HL-60/S4 treated with retinoic acid at 250 ng/mL for 4 days and 3 days (cell line): ENCODE data around the gene EIF2B5.
"Not testable (repeated sequence)": the region's sequence is repeated elsewhere in the genome, so short reads cannot be mapped to it uniquely, and the experiment has no call there.

Experiments used
- in situ Hi-C: fragments of 300-500 bp; cut with MboI; formaldehyde crosslinking; loops from 2 replicates; pipeline ENCODE4 v1.7.0; 2022; ENCODE audit warnings: low sequenced_read_pairs

Gene EIF2B5

DNA sequence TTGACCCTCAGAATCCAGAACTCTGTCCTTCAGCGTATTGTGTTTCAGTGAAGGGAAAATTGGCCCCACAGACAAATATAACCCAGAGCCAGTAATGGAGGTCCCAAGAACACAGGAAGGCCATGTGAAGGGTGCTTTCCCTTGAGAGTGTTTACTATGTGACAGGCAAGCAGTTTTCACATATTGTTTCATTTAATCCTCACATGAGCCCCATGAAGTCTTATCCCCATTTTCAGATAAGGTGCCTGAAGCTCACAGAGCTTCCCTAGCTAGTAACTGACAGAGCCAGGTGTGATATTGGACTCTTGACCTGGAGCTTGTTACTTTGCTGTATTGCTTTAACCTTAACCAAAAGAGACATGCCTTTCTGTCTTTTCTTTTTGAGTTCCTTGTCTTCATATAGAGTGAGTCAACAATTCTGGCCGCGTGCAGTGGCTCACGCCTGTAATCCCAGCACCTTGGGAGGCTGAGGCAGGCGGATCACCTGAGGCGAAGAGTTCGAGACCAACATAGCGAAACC lies 10.7 kb downstream of the EIF2B5 start:
- in situ Hi-C loops = no loop called here

GRCh38 chr3:184148076-184148475 lies 12.9 kb downstream of the EIF2B5 start:
- in situ Hi-C loops = no loop called here

- in situ Hi-C loops = no loop called here
Observed at GRCh38 chr3:184149123-184149522, 14.0 kb downstream of the EIF2B5 start.

- in situ Hi-C loops = not testable (repeated sequence)
Observed at GRCh38 chr3:184149770-184150169, 14.6 kb downstream of the EIF2B5 start.

DNA sequence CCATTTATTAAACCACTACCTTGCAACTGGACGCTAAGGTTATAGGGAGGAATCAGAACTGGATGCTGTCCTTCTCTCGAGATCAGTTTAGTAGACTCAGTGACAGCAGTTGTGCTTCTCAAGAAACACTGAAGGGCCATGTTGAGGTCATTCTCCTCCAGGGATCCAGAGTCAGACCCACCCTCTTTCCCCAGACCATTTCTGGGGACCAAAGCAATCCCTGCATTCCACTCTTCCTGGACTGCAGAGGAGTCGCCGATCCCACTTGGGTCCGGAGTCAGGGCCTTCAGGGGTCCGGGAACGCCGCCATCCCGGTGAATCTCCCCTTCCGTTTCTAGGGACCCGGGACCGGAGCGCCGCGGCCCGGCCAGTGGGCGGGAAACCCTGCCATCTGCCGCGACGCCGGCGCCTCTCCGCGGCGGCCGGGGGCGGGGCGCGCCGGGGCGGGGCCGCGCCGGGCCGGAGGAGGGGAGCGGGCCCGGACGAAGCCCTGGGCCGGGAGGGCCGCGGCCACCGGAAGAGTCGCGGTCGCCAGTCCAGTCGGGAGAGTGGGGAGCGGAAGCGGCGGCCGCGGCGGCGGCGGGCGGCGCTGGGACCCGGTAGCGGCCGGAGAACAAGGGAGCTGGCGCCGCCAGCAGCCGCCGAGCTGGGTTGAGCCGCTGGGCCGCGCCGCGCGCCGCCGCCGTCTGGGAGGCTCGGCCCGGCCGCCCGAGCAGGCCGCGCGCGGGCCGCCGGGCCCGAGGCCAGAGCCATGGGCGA lies 19.9 kb downstream of the EIF2B5 start, which contains the start of gene DVL3:
DVL3 (plus strand) TSS at position 493 of the 759 bp plus-strand sequence; CDS start at position 752, 259 bp downstream.
- in situ Hi-C loops = no loop called here

- in situ Hi-C loops = no loop called here
Observed at GRCh38 chr3:184155644-184156521, 20.7 kb downstream of the EIF2B5 start.

DNA sequence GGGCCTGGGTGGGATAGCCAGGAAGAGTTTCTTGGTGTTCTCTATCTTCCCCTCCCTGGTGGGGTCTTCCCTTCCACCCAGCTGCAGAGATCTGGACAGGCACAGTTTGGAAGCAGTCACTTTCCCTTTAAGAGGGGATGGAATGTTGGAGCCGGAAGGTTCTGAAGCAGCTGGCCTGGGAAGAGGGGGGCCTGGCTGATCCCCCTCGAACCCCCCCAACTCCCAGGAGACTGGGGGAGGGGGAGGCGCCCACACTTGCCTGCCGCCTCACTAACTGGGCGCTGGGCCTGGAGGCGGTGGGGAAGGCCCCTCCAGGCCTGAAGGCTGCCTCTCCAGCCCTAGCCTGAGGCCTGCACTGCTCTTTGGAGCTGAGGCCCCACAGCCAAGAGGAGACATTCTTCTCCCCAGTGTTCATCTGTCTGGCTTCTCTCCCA lies 21.4 kb downstream of the EIF2B5 start:
- in situ Hi-C loops = no loop called here

DNA sequence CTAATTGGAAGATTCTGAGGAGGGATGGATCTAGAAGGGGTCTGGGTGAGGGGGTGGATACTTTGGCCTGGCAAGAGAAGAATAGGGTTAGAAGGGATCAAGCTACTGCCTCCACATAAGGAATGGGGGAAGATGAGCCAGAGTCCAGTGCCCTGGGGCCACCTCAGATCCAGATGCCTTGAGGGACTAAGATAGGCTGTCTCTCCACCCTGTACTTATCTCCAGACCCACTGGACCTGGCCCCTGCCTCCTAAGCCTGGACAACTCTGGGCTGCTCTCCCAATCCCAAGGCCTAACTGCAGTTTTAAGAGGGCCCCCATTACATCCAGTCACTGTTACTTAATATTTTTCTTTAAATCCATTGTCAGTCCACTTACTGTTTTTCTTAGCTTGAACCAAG lies 22.0 kb downstream of the EIF2B5 start:
- in situ Hi-C loops = no loop called here

GRCh38 chr3:184158404-184158803 lies 23.2 kb downstream of the EIF2B5 start:
- in situ Hi-C loops = no loop called here

DNA sequence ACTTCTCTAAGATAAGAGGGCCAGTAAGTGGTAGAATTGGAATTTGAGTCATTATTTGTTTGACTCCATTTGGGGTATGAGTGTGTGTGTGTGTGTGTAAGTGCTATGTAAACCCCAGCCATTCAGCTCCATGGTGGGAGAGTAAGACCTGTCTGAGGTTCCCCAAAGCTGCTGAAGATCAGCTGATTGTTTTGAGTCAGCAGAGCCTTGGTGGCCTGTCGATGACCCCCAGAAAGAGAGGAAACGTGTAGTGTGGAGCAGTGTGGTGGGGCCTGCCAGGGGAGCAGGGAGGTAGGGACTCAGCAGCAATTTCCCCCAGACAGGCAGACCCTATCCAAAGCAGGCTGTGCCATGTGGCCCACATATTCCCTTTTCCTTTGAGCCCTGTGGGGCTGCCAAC lies 25.3 kb downstream of the EIF2B5 start:
- in situ Hi-C loops = no loop called here

DNA sequence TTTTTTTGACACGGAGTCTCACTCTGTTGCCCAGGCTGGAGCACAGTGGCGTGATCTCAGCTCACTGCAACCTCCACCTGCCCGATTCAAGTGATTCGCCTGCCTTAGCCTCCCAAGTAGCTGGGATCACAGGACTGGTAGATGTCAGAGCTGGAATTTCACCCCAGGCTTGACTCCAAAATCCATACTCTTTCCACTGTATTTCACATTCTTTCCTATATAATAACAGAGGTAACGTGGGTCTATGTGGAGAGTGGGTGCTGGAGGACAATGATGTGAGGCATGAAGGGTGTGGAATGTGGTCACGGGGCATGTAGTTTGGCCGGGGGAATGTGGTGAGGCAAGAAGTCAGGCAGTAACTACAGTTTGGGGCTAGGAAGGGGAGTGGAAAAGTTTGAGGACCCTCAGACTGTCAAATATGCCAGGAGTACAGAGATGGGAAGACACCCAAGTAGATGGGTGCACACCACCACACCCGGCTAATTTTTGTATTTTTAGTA lies 27.5 kb downstream of the EIF2B5 start:
- in situ Hi-C loops = not testable (repeated sequence)

- in situ Hi-C loops = no loop called here
Observed at GRCh38 chr3:184164648-184165330, 29.6 kb downstream of the EIF2B5 start.

DNA sequence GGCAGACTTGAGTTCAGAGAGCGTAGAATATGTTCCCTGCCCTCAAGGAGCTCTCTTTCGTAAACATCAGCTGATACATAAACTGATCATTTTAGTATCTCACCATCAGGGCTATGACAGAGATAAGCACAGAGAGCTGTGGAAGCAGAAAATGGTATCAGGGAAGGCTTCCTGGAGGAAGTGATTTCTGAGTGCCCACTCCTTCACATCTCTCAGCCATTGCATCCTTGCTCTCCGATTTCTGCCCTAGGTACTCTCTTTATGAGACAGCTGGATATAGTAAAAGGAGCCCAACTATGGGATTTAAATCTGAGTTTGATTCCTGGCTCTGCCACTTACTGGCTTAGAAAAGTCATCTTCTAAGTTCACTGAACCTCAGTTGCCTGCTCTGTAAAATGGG lies 30.4 kb downstream of the EIF2B5 start:
- in situ Hi-C loops = no loop called here

- in situ Hi-C loops = no loop called here
Observed at GRCh38 chr3:184166671-184167070, 31.5 kb downstream of the EIF2B5 start.

- in situ Hi-C loops = no loop called here
Observed at GRCh38 chr3:184167786-184168185, 32.6 kb downstream of the EIF2B5 start.

GRCh38 chr3:184168363-184169120 lies 33.4 kb downstream of the EIF2B5 start:
- in situ Hi-C loops = no loop called here

DNA sequence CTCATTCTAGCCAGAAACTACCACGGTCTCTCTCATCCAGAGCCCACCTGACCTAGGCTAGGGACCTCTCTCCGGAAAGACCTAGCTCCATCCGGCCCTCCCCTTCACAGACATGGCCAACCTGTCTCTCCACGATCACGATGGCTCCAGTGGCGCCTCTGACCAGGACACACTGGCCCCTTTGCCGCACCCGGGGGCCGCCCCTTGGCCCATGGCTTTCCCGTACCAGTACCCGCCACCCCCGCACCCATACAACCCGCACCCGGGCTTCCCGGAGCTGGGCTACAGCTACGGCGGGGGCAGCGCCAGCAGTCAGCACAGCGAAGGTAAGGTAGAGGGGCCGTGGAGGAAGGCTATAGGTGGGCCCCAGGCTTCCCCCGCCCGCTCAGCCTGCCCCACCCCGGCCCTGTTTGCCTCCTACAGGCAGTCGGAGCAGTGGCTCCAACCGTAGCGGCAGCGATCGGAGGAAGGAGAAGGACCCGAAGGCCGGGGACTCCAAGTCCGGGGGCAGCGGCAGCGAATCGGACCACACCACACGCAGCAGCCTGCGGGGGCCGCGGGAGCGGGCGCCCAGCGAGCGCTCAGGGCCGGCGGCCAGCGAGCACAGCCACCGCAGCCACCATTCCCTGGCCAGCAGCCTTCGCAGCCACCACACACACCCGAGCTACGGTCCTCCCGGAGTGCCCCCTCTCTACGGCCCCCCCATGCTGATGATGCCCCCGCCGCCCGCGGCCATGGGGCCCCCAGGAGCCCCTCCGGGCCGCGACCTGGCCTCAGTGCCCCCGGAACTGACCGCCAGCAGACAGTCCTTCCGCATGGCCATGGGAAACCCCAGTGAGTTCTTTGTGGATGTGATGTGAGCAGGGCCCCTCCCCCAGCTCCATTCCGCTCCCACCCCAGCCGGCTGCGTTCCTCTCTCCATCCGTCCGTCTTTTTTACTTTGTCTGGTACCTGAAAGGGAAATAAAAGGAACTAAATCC lies 35.0 kb downstream of the EIF2B5 start:
- in situ Hi-C loops = no loop called here

DNA sequence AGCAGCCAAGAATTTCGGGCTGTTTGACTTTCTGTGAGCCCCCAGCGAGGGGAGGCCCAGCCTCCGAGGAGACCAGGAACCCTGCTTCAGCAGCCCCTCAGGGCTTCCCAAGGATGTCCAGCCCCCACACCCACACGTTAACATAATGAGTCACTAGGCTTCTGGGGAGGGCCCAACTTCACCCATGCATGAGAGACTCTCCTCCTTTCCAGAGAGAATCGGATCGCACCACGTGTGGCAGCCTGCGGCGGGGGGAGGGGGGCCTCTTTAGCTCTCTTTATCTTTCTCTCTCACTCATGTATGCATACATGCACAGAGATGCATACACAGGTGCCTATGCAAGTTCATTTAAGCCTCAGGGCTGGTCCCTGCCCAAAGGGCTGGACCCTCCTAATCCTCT lies 36.4 kb downstream of the EIF2B5 start:
- in situ Hi-C loops = no loop called here
